CD4-positive, alpha-beta T cell treated with Interleukin-4 for 1 hour (primary cell): ENCODE data around the gene CARD11.

Source experiments
- DNase-seq, 2 donors: peaks; one replicate each; pipeline ENCODE4 v3.0.0-alpha.2; 2020 to 2022

Gene CARD11

GRCh38 chr7:2864204-2864985, 179.3 kb downstream of the CARD11 start:
- peak in 1 of 2 donors; percentile 11 for DNase-seq

GRCh38 chr7:2863461-2864066, 180.1 kb downstream of the CARD11 start:
- peak; percentile 75 to 82 for DNase-seq

- peak; percentile 16 to 24 for DNase-seq
Measured at GRCh38 chr7:2862831-2863361, 180.8 kb downstream of the CARD11 start.

GRCh38 chr7:2861509-2861908, 182.2 kb downstream of the CARD11 start:
- no peak for DNase-seq

- no peak for DNase-seq
Measured at GRCh38 chr7:2860627-2861133, 183.0 kb downstream of the CARD11 start.

- no peak for DNase-seq
Measured at GRCh38 chr7:2859952-2860351, 183.7 kb downstream of the CARD11 start.

- no peak for DNase-seq
Measured at GRCh38 chr7:2858621-2859020, 185.0 kb downstream of the CARD11 start.

- DNase-seq = no peak
Measured at GRCh38 chr7:2856388-2857169, 187.1 kb downstream of the CARD11 start.
